Fibroblast of lung (primary cell): ENCODE data around the gene ENOX1.

Experiments used
- CTCF ChIP-seq, 2 donors: IDR thresholded peaks in 1 of 2; conservative IDR thresholded peaks in 1 of 2; 1 replicate in 1 of 2; 2 replicates in 1 of 2; pipeline ENCODE4 v1.5.1; 2011 to 2012; ENCODE audit warnings: low read length in 2 of 2, control low read depth in 1 of 2, inconsistent platforms in 1 of 2, low read depth in 1 of 2, mild to moderate bottlenecking in 1 of 2
- EZH2 ChIP-seq: IDR thresholded peaks from 2 replicates; pipeline ENCODE4 v1.5.1; 2012; ENCODE audit warnings: low read length, control low read depth, mild to moderate bottlenecking; ENCODE audit errors: missing control alignments

GRCh38 chr13:43760257-43760656 is 26.5 kb downstream of the ENOX1 start:
- TF ChIP-seq CTCF (conservative IDR thresholded peaks at IDR 0.05 in 1 of 2, IDR thresholded peaks at IDR 0.05 in 1 of 2; ENCODE audit: low read depth in 1 of 2, low read length in 2 of 2) (no peak), EZH2 (no peak)
